ENCODE measurements around the gene BTRC. TPM values are rescaled to one million over a fixed set of nuclear protein-coding genes. Genes with fewer than 3 reads are reported as not detected.

BTRC gene
- total RNA-seq, 1 donor from 2014 or later, result 38.4 TPM

DNA sequence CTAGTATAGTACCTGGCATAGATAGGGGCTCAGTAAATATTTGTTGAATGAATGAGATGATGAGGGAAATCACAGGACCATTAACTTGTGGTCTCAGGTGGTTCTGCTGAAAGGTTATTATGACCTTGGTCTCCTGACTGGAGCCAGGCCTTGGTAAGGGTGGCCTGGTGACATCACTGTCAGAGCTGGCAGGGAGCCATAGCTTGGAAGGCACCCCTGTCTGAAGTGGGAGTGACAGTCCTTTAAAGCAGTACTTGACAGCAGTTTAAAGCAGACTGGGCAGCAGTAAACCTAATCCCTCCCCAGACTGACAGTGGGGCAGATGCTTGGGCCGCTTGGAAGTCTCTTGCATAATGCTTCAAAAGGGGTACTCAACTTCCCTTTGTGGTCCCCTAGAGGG lies 247.6 kb downstream of the BTRC start:
- Mint-ChIP-seq H3K27ac (no peak overlapping the region), H3K36me3 (peaks cover 17% of the 10 kb centered on the region), H3K9me3 (no peaks in the 10 kb centered on the region), H3K4me1 (no peaks in the 10 kb centered on the region), H3K27me3 (ENCODE audit: low read depth) (no peaks in the 10 kb centered on the region), H3K4me3 (no peak overlapping the region)
- no peak for DNase-seq (ENCODE audit: low spot score in 2 of 2, unreplicated experiment in 2 of 2)
- TF ChIP-seq, protein P1, sequence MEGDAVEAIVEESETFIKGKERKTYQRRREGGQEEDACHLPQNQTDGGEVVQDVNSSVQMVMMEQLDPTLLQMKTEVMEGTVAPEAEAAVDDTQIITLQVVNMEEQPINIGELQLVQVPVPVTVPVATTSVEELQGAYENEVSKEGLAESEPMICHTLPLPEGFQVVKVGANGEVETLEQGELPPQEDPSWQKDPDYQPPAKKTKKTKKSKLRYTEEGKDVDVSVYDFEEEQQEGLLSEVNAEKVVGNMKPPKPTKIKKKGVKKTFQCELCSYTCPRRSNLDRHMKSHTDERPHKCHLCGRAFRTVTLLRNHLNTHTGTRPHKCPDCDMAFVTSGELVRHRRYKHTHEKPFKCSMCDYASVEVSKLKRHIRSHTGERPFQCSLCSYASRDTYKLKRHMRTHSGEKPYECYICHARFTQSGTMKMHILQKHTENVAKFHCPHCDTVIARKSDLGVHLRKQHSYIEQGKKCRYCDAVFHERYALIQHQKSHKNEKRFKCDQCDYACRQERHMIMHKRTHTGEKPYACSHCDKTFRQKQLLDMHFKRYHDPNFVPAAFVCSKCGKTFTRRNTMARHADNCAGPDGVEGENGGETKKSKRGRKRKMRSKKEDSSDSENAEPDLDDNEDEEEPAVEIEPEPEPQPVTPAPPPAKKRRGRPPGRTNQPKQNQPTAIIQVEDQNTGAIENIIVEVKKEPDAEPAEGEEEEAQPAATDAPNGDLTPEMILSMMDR (IDR thresholded peaks at IDR 0.05; ENCODE audit: unreplicated experiment), result no peak

DNA sequence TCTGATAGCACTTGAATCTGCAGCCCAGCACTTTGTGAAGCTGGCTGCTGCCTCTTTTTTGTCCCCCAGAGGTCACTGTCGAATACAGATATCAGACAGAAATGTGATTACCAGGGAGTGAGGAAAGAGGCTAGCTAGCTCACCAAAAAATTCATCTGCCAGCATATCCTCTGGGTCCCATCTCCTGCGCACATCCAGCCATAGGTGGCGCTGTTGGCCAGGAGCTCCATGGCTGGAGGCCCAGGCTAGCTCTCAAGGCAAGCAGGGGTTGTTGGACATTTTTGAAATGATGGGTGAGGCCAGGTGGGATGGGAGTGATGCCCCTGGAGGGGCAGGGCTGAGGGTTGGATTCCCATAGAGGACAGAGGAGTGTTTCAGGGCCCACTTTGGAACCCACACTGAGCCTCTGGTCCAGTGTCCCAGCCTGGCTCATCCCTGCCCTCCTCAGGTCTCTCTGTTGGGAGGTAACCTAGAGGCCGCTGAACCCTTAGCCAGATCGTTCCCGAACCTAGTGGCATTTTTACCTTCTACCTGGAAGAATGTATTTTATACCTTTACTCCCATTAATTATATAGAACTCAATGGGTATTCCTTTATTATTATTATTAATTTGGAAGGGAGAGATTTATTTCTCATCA lies 248.9 kb downstream of the BTRC start:
- Mint-ChIP-seq H3K9me3 (no peaks in the 10 kb centered on the region), H3K36me3 (peaks cover 18% of the 10 kb centered on the region), H3K27me3 (ENCODE audit: low read depth) (no peaks in the 10 kb centered on the region), H3K27ac (no peak overlapping the region), H3K4me1 (no peaks in the 10 kb centered on the region), H3K4me3 (no peak overlapping the region)
- TF ChIP-seq, protein P1 (IDR thresholded peaks at IDR 0.05; ENCODE audit: unreplicated experiment), result peak; percentile 80
- DNase-seq (ENCODE audit: low spot score in 2 of 2, unreplicated experiment in 2 of 2), result peak; percentile 35 to 74

Small RNAs within 50 kb of the gene (microRNA-seq; reads per million reads assigned to microRNA genes)
- gene MIR3158-1 (not detected), gene MIR3158-2 (not detected)

Other genes with a start within 250 kb of the BTRC start
- gene TLX1, start 222.9 kb upstream of the BTRC start, total RNA-seq, result not detected in 3 replicates
- not detected in 3 replicates for gene LBX1, start 124.7 kb upstream of the BTRC start, total RNA-seq
- gene POLL, start 234.1 kb downstream of the BTRC start, total RNA-seq, result 44.5 to 47.3 TPM (median 46.6 TPM) in 3 replicates
- 23.0 to 23.8 TPM (median 23.0 TPM) in 3 replicates for gene DPCD, start 234.2 kb downstream of the BTRC start, total RNA-seq

All from mesothelial cell of epicardium (in vitro differentiated cells).